ENCODE data around the gene ADORA2A. TPM values are rescaled to one million over a fixed set of nuclear protein-coding genes. Genes with fewer than 3 reads are reported as not detected.

Gene ADORA2A
- total and polyA plus RNA-seq, 2 donors (not counting 1 experiment from before 2014, with no cell fraction given), result 0.78 to 1.5 TPM

- Histone ChIP-seq H3K79me2 (ENCODE audit: control insufficient read depth, insufficient read depth, low read length) (no peaks in the 10 kb centered on the region), H3K9me3 (ENCODE audit: control insufficient read depth, insufficient read depth, low read depth, low read length) (no peaks in the 10 kb centered on the region), H3K4me3 (replicated peaks in 1 of 4; ENCODE audit: control extremely low read depth in 1 of 4, insufficient read depth in 1 of 4, low read depth in 3 of 4, low read length in 4 of 4) (no peak overlapping the region), H3K4me1 (ENCODE audit: control insufficient read depth, extremely low read depth, insufficient read depth, low read length) (peaks cover 26% of the 10 kb centered on the region), H2AFZ (ENCODE audit: low read length) (no peak overlapping the region), H4K20me1 (ENCODE audit: control insufficient read depth, extremely low read depth, insufficient read depth, low read length) (no peaks in the 10 kb centered on the region), H3K4me2 (ENCODE audit: extremely low read depth, insufficient read depth, low read length) (no peak overlapping the region), H3K36me3 (ENCODE audit: control insufficient read depth, insufficient read depth, low read length) (peaks cover 2% of the 10 kb centered on the region), H3K27me3 (ENCODE audit: control insufficient read depth, insufficient read depth, low read length) (no peaks in the 10 kb centered on the region), H3K9ac (ENCODE audit: insufficient read depth, low read length) (no peak overlapping the region), H3K27ac (ENCODE audit: insufficient read depth, low read length) (no peak overlapping the region)
- TF ChIP-seq EZH2 (IDR thresholded peaks at IDR 0.05; ENCODE audit: low read length, missing control alignments) (no peak), CTCF (conservative IDR thresholded peaks at IDR 0.05 in 1 of 2, IDR thresholded peaks at IDR 0.05 in 1 of 2; ENCODE audit: low read depth in 1 of 2, low read length in 2 of 2) (no peak)
- DNase-seq (ENCODE audit: low read depth in 2 of 2), result no peak
Observed at GRCh38 chr22:24398409-24398808, 29.0 kb upstream of the ADORA2A start.

GRCh38 chr22:24400034-24400725 is 27.2 kb upstream of the ADORA2A start:
- DNase-seq (ENCODE audit: low read depth in 2 of 2), result no peak
- TF ChIP-seq CTCF (conservative IDR thresholded peaks at IDR 0.05 in 1 of 2, IDR thresholded peaks at IDR 0.05 in 1 of 2; ENCODE audit: low read depth in 1 of 2, low read length in 2 of 2) (no peak), EZH2 (IDR thresholded peaks at IDR 0.05; ENCODE audit: low read length, missing control alignments) (no peak)
- Histone ChIP-seq H3K27ac (ENCODE audit: insufficient read depth, low read length) (no peak overlapping the region), H3K36me3 (ENCODE audit: control insufficient read depth, insufficient read depth, low read length) (peaks cover 2% of the 10 kb centered on the region), H3K4me2 (ENCODE audit: extremely low read depth, insufficient read depth, low read length) (peak overlapping the region; percentile 80), H3K79me2 (ENCODE audit: control insufficient read depth, insufficient read depth, low read length) (no peaks in the 10 kb centered on the region), H3K27me3 (ENCODE audit: control insufficient read depth, insufficient read depth, low read length) (no peaks in the 10 kb centered on the region), H3K9me3 (ENCODE audit: control insufficient read depth, insufficient read depth, low read depth, low read length) (no peaks in the 10 kb centered on the region), H2AFZ (ENCODE audit: low read length) (no peak overlapping the region), H3K4me3 (replicated peaks in 1 of 4; ENCODE audit: control extremely low read depth in 1 of 4, insufficient read depth in 1 of 4, low read depth in 3 of 4, low read length in 4 of 4) (no peak overlapping the region), H3K9ac (ENCODE audit: insufficient read depth, low read length) (no peak overlapping the region), H3K4me1 (ENCODE audit: control insufficient read depth, extremely low read depth, insufficient read depth, low read length) (peaks cover 28% of the 10 kb centered on the region), H4K20me1 (ENCODE audit: control insufficient read depth, extremely low read depth, insufficient read depth, low read length) (no peaks in the 10 kb centered on the region)

GRCh38 chr22:24400726-24401596 is 26.4 kb upstream of the ADORA2A start:
- H2AFZ ChIP-seq (ENCODE audit: low read length), result no peak overlapping the region
- TF ChIP-seq CTCF (conservative IDR thresholded peaks at IDR 0.05 in 1 of 2, IDR thresholded peaks at IDR 0.05 in 1 of 2; ENCODE audit: low read depth in 1 of 2, low read length in 2 of 2) (no peak), EZH2 (IDR thresholded peaks at IDR 0.05; ENCODE audit: low read length, missing control alignments) (no peak)
- no peaks in the 10 kb centered on the region for H3K27me3 ChIP-seq (ENCODE audit: control insufficient read depth, insufficient read depth, low read length)
- peak overlapping the region; percentile 52 for H3K27ac ChIP-seq (ENCODE audit: insufficient read depth, low read length)
- H4K20me1 ChIP-seq (ENCODE audit: control insufficient read depth, extremely low read depth, insufficient read depth, low read length), result no peaks in the 10 kb centered on the region
- no peaks in the 10 kb centered on the region for H3K9me3 ChIP-seq (ENCODE audit: control insufficient read depth, insufficient read depth, low read depth, low read length)
- no peaks in the 10 kb centered on the region for H3K79me2 ChIP-seq (ENCODE audit: control insufficient read depth, insufficient read depth, low read length)
- H3K9ac ChIP-seq (ENCODE audit: insufficient read depth, low read length), result no peak overlapping the region
- DNase-seq (ENCODE audit: low read depth in 2 of 2), result peak; percentile 34 to 51
- H3K4me3 ChIP-seq (replicated peaks in 1 of 4; ENCODE audit: control extremely low read depth in 1 of 4, insufficient read depth in 1 of 4, low read depth in 3 of 4, low read length in 4 of 4), result peak overlapping the region in 2 of 4 experiments; percentile 1 to 33
- peaks cover 28% of the 10 kb centered on the region for H3K4me1 ChIP-seq (ENCODE audit: control insufficient read depth, extremely low read depth, insufficient read depth, low read length)
- peaks cover 2% of the 10 kb centered on the region for H3K36me3 ChIP-seq (ENCODE audit: control insufficient read depth, insufficient read depth, low read length)
- H3K4me2 ChIP-seq (ENCODE audit: extremely low read depth, insufficient read depth, low read length), result peak overlapping the region; percentile 80

Data from fibroblast of lung (primary cell).